Stimulated activated CD4-positive, alpha-beta T cell treated with anti-CD3 and anti-CD28 coated beads, TNF-alpha, amount 100 ng/mL, for 24 hours (primary cell): Measurements from ENCODE around the gene SOWAHC.
"Not testable (repeated sequence)": the region's sequence is repeated elsewhere in the genome, so short reads cannot be mapped to it uniquely, and the experiment has no call there.

Experiments
- DNase-seq, 3 experiments: peaks; one replicate each; pipeline ENCODE4 v3.0.0-alpha.2; 2020; ENCODE audit warnings: low read depth in 3 of 3

The SOWAHC gene, protein sequence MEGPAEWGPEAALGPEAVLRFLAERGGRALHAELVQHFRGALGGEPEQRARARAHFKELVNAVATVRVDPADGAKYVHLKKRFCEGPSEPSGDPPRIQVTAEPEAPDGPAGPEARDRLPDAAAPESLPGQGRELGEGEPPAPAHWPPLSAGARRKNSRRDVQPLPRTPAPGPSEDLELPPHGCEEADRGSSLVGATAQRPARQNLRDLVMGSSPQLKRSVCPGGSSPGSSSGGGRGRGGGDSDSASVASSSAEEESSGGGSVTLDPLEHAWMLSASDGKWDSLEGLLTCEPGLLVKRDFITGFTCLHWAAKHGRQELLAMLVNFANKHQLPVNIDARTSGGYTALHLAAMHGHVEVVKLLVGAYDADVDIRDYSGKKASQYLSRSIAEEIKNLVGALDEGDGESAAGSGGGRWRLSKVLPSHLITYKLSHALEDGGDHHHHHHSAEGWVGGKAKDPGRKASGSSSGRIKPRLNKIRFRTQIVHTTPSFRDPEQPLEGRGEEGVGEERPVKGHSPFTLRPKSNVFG

DNA sequence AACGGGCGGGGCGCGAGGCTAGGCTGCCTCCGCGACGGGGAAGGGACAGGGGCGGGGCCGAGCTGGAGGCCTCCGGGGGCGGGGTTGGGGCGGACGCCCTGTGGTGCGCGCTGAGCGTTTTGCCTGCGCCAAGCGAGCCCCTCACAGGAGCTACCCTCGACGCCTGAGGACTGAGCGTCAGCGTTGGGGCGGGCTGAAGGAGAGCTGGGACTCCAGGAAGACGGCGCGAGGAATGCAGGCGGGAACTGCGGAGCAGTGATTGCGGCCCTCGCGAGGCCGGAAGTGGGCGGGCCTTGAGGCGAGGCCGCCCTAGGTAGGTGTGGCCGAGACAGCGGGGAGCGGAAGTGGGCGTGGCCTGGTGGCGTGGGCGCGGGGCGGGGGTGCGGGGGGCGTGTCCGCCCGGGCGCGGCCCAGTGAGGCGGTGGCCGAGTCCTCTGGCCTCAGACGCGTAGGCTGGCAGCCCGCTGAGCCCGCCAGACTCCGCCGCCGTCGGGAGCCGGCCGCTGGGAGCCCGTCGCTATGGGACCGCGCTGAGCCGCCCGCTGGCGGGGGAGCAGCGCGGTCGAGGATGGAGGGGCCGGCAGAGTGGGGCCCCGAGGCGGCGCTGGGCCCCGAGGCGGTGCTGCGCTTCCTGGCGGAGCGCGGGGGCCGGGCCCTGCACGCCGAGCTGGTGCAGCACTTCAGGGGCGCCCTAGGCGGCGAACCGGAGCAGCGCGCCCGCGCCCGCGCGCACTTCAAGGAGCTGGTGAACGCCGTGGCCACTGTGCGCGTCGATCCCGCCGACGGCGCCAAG is at the start of gene SOWAHC, which contains the start of gene SEPTIN10:
Gene SOWAHC (plus strand): TSS at position 443 of the 793 bp plus-strand sequence. CDS start 126 bp downstream, at position 569.
Gene SEPTIN10 (minus strand): TSS at position 45 of the 793 bp plus-strand sequence. CDS start 139 bp downstream, outside the sequence.
- peak; percentile 46 to 77 (median 61) for DNase-seq

DNA sequence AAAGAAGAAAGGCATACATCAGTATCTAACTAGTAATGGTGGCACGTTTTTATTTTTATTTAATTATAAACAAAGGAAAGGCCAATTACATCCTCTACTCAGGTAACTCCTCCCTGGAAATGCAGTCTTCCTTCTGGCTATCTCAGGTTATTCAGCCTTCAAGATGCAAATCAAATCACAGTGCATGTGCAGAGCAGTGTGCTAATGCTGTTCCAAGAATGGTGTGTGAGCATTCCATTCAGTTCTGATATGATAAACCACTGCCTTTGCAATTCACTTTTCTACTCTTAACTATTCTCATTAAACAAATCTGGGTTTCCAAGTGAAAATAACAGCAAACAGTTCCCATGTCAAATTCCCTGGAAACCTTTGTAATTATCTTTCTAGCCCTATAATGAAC is 38.8 kb upstream of the SOWAHC start:
- DNase-seq, result no peak

DNA sequence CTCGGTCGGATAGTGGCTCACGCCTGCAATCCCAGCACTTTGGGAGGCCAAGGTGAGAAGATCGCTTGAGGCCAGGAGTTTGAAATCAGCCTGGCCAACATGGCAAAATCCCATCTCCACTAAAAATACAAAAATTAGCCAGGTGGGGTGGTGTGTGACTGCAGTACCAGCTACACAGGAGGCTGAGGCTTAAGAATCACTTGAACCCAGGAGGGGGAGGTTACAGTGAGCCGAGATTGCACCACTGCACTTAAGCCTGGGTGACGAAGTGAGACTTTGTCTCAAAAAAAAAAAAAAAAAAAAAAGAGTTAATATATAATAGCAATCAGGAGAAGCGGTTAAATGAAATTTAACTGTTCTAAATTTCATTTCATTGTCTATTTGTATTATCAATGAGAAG is 36.5 kb upstream of the SOWAHC start:
- not testable (repeated sequence) for DNase-seq

DNA sequence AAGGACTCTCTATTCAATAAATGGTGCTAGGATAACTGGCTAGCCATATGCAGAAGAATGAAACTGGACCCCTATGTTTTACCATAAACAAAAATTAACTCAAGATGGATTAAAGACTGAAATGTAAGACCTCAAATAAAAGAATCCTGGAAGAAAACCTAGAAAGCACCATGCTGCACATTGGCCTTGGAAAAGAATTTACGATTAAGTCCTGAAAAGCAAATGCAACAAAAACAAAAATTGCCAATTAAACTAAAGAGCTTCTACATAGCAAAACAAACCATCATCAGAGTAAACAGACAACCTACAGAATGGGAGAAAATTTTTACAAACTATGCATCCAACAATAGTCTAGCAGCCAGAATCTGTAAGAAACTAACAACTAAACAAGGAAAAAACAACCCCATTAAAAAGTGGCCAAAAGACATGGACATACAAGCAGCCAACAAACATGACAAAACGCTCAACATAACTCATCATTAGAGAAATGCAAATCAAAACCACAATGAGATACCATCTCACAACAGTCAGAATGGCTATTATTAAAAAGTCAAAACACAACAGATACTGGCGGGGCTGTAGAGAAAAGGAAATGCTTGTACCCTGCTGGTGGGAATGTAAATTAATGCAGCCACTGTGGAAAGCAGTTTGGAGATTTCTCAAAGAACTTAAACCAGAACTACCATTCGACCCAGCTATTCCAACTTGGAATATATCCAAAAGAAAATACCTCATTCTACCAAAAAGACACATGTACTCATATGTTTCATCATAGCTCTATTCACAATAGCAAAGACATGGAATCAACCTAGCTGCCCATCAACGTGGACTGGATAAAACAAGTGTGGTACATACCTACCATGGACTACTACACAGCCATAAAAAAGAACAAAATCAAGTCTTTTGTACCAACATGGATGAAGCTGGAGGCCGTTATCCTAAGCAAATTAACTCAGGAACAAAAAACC is 31.0 kb upstream of the SOWAHC start:
- no peak for DNase-seq

DNA sequence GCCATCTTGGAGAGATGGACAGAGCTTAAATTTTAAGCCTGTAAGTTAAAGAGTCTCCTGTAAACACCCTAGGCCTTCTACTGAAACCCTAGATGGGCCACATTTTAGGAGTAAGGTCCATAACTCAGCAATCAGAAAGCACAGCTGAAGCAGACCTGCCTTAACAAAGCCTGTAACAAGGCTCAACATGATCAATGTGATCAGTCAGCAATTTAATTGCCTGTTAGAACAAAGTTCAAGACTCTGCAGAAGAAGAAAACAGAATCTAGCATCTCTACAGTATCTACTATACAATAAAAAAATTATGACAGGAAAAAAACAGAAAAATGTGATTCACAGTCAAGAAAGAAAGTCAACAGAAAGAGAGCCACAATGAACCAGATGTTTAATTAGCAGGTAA is 27.5 kb upstream of the SOWAHC start:
- no peak for DNase-seq

DNA sequence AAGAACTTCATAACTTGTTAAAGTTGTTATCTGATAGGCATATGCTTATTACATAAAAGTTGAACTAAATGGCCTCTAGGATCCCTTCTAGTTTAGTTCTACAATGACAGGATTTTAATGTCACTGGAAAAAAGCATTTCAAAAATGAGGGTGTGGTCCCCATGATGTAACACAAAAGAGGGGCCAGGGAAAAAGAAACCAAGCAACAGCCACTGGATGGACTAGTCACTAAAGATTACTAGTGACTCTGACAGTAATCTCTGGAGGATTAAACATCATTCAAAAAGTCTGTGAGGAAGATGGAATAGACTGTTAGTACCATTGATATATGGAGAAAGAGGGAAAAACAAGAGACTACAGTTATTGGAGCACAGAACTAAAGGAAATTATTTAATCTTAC is 23.0 kb upstream of the SOWAHC start:
- no peak for DNase-seq

DNA sequence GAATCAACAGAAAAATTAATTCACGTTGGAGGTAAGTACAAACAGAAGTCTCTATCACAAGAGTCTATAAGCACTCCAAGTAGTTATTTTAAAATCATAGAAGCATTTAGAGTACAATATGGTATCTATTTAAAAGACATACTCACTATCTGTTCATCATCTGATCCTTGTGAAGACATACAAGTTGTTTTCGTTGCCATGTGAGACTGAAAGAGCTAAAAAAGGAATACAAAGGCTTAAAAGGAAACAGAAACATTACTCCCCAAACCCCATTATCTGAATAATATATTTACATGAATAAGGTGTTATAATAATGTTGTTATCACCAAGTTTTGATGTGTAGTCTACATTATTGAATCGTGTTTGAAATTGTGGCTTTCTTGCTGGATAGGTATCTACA is 21.3 kb upstream of the SOWAHC start:
- no peak for DNase-seq

DNA sequence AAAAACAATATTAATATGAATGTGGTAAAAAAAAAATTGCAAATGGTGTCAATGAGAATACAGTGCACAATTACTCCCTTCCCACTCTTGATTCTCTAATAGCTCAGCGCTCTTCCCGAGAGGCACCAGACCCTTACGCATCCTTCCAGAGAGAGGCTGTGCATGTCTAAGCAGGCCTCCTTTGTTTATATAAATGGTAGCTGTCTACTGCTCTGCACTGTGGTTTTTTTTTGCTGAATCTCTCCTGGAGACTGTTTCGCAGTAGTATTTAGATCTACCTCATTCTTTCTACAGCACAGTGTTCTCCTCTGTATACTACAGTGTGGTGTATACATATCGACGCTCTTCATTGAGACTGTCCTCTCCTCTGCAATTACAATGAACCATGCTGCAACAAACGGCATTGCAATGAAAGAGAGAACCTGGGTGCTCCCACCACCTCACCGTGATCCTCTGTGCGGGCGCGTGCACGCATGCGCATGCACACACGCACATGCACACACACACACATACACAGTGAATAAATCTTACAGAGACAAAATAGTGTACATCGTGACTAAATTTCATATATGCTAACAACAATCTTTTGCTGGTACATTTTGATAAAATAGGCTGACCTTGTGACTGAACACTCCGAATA is 19.8 kb upstream of the SOWAHC start:
- DNase-seq, result no peak

DNA sequence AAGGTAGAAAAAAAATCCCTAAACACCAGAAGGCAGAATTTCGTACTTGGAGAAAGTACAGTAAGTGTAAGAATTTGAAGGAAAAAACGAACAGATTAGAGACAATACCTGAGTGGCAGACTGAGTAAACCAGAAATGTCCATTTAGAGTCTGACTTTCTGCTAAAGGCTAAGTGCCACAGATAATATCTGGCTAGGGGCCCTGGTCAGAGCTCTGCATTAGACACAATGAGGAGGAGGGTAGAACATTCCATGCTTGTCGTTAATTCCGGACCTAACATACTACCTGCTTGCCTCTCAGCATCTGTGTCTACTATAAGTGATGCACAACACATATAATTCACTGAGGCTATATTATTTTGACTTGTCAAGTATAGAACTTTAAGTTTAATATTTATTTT is 18.5 kb upstream of the SOWAHC start:
- DNase-seq, result no peak

DNA sequence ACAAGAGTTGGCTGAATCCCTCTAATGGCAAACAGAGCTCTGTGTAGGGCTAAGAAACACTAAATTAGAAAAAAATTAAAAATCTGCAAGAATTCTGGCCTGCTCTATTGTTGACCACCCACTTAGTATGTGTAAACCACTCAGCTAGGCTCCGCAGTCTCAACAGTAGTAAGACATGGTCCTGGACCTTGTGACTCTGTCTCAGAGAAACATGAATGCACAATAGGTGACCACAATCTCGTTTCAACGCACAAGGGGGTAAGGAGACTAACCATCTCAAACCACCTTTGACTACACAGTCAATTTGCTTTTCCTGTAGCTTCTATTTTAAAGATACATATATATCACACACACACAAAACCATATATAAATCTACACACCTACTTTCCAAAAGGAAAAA is 16.9 kb upstream of the SOWAHC start:
- DNase-seq, result no peak

DNA sequence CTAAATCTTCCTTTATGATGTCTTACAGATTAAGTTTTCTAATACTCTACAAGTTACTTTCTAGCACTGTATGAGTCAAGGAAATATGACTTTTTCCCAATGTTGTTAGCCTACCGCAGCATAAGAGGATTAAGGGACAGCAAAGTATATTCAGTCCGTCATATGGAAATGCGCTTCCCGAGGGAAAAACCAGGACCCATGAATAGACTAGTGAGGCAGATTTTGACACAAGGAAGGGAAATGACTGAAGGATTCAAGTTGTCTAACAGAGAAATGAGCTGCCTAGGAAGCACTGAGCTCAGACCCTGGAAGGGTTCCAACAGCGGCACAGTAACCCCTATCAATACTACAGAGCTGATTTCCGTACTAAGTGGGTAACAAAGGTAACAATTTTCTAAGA is 12.4 kb upstream of the SOWAHC start:
- DNase-seq, result no peak

DNA sequence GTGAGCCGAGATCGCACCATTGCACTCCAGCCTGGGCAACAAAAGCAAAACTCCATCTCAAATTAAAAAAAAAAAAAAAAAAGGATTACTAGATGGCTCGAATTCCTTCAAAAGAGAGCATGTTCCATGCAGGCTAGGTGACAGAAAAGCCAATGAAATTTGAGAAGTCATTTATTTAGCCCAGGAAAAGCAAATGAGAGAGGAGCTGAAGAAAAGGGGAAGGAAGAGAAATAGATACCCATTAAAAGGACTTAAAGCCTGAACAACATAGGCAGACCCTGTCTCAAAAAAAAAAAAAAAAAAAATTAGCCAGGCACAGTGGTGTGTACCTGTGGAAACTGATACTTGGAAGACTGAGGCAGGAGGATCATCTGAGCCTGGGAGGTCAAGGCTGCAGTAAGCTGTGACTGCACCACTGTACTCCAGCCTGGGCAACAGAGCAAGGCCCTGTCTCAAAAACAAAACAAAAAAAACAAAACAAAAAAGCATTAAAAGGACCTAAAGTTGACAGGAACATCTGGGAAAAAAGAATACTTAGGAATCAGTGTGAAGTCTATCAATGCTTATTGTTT is 11.5 kb upstream of the SOWAHC start:
- DNase-seq, result no peak

DNA sequence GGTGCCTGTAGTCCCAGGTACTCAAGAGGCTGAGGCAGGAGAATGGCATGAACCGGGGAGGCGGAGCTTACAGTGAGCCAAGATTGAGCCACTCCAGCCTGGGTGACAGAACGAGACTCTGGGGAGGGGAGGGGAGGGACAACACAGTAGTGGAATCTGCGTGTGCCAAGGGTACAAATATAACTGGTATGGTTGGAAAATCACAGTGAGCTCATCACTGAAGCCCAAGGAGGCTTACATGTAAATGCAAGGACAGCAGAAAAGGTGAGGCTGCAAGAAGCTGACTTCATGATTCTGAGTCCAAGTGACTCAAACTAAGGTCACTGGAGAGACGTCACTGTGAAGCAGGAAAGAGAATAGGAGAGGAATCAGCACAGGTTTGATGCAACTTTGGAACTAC is 9.6 kb upstream of the SOWAHC start:
- DNase-seq, result no peak

DNA sequence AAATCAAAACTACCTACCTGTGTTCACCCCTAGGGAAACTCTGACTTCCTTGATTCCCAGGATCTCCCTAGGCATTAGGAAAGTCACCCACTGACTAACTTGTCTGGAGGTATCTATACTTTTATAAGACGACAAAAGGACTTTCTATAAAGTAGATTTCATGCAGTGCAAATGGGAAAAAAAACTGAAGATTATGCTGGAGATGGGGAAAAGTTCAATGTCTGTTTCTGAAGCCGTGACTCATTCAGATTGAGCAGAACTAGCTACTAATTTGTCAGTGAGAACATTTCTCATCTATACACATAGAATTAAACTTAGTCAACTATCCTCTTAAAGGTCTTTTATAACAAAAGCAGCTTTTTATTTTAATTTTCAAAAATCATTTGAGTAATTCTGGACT is 6.4 kb upstream of the SOWAHC start:
- no peak for DNase-seq

DNA sequence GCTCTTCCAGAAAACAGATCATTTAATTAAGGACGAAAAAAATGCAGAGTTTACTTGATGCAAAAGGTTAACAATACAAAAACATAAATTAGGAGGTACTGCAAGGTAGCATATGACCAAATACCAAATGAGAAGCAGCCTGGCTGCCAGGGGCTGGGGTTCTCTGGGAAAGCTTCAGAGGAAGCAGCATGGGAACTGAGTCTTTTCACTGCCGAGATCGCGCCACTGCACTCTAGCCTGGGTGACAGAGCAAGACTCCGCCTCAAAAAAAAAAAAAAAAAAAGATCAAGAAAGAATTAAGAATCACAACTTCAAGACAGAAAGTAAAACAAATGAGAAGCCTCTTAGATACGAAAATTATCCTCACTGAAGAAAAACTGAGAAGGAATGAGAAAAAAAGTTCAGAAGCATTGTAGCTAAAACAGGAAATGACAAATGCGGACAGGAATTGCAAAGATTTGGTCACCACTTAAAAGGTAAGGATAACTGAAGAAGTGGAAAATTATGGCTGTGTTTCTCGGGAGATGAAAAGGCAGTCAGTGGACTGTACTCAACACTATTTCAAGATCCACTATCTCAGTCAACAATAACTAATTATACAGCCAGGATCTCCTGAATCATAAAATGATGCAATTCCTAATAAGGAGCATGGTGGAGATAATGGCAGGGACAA is 4.7 kb upstream of the SOWAHC start:
- DNase-seq, result no peak

DNA sequence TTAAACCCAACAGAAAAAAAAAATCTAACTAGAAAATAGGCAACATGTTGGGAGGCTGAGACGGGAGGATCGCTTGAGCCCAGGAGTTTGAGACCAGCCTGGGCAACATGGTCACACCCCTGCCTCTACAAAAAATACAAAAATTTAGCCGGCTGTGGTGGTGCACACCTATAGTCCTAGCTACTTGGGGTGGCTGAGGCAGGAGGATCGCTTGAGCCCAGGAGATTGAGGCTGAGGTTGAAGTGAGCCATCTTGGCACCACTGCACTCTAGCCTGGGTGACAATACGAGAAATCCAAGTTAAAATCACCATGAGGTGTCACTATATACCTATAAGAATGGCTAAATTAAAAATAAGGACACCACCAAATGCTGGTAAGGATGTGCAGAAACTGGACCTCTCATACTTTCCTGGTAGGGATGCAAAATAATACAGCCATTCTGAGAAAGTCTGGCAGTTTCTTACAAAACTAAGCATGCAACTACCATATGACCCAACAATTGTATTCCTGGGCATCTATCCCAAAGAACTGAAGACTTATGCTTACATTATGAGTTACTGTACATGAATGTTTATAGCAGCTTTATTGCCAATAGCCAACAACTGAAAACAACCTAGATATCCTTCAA is 2.6 kb upstream of the SOWAHC start:
- DNase-seq, result no peak

DNA sequence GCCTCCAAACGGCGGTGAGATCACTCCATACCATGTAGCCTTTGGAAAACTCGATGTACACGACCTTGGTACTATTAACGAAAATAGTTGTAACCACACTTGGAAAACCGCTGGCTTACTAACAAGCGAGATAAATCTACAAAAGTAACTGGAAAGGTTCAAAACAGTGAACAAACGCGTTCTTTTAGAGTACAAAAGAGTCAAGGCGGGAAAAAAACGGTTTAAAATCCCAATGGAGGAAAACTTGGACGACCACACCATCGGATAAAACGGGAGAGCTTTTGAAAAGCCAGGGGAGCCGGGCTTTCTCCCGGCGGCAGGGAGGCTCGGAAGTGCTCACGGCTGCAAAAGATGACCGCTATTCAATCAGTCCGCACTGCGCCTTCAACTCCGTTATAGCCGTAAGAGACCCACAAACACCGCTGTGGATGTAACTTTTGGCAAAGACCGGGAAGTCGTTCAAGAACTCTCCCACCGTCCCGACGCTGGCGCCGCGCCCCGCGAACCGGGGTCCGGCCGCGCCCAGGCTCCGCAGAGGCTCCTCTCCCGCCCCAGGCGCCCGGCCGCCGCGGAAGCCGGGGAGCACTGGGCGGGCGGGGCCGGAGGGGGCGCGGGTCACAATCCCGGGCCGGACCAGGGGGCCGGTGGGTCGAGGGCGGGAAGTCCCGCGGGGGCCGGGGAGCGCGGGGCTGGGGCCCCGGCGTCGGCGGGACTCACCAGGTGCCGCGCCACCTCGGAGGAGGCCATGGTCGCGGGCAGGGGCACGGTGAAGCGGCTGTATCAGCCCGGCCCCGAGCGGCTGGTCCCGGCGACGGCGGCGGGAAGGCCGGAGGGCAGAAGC is 863 bp upstream of the SOWAHC start:
- DNase-seq, result no peak

DNA sequence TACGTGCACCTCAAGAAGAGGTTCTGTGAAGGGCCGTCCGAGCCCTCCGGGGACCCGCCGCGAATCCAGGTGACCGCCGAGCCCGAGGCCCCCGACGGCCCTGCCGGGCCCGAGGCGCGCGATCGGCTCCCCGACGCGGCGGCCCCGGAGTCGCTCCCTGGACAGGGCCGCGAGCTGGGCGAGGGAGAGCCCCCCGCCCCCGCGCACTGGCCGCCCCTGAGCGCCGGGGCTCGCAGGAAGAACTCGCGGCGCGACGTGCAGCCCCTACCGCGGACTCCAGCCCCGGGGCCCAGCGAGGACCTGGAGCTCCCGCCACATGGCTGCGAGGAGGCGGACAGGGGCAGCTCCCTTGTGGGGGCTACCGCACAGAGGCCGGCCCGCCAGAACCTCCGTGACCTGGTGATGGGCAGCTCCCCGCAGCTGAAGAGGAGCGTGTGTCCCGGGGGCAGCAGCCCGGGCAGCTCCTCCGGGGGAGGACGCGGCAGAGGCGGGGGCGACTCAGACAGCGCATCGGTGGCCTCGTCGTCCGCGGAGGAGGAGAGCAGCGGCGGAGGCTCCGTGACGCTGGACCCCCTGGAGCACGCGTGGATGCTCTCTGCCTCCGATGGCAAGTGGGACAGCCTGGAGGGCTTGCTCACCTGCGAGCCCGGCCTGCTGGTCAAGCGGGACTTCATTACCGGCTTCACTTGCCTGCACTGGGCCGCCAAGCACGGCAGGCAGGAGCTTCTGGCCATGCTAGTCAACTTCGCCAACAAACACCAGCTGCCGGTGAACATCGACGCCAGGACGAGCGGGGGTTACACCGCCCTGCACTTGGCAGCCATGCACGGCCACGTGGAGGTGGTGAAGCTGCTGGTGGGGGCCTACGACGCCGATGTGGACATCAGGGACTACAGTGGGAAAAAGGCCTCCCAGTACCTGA is 812 bp downstream of the SOWAHC start:
- no peak for DNase-seq
